Measurements from ENCODE around the gene PRKG1.

PRKG1 gene

DNA sequence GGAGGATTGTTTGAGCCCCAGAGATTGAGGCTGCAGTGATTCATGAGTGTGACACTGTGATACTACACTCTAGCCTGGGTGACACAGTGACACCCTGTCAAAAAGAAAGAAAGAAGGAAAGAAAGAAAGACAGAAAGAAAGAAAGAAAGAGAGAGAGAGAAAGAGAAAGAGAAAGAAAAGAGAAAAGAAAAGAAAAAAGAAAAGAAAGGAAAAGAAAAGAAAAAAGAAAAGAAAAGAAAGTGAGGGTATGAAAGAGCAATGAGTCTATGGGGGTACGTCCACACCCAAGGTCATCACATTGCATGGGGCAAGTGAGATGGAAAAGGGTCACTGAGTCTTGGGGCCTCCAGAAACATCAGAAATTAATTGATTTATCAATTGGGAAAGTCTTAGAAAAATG is 760.3 kb downstream of the PRKG1 start:
- DNase-seq (ENCODE audit: low read depth in 1 of 2, low spot score in 1 of 2), result no peak
- Histone ChIP-seq H3K4me3 (replicated peaks; ENCODE audit: insufficient read depth, low read length) (no peak overlapping the region), H3K27me3 (ENCODE audit: insufficient read depth, poor library complexity, severe bottlenecking) (no peaks in the 10 kb centered on the region), H3K27ac (replicated peaks) (no peak overlapping the region)
- TF ChIP-seq, protein P1, sequence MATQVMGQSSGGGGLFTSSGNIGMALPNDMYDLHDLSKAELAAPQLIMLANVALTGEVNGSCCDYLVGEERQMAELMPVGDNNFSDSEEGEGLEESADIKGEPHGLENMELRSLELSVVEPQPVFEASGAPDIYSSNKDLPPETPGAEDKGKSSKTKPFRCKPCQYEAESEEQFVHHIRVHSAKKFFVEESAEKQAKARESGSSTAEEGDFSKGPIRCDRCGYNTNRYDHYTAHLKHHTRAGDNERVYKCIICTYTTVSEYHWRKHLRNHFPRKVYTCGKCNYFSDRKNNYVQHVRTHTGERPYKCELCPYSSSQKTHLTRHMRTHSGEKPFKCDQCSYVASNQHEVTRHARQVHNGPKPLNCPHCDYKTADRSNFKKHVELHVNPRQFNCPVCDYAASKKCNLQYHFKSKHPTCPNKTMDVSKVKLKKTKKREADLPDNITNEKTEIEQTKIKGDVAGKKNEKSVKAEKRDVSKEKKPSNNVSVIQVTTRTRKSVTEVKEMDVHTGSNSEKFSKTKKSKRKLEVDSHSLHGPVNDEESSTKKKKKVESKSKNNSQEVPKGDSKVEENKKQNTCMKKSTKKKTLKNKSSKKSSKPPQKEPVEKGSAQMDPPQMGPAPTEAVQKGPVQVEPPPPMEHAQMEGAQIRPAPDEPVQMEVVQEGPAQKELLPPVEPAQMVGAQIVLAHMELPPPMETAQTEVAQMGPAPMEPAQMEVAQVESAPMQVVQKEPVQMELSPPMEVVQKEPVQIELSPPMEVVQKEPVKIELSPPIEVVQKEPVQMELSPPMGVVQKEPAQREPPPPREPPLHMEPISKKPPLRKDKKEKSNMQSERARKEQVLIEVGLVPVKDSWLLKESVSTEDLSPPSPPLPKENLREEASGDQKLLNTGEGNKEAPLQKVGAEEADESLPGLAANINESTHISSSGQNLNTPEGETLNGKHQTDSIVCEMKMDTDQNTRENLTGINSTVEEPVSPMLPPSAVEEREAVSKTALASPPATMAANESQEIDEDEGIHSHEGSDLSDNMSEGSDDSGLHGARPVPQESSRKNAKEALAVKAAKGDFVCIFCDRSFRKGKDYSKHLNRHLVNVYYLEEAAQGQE (IDR thresholded peaks at IDR 0.05; ENCODE audit: insufficient replicate concordance, low read depth), result no peak
- TF ChIP-seq SPI1 (IDR thresholded peaks at IDR 0.05; ENCODE audit: borderline replicate concordance, low read depth) (no peak), POLR2AphosphoS5 (IDR thresholded peaks at IDR 0.05; ENCODE audit: low read depth) (no peak), GABPA (IDR thresholded peaks at IDR 0.05; ENCODE audit: low read depth) (no peak)

- DNase-seq (ENCODE audit: low read depth in 1 of 2, low spot score in 1 of 2), result no peak
- Histone ChIP-seq H3K4me3 (replicated peaks; ENCODE audit: insufficient read depth, low read length) (no peak overlapping the region), H3K27ac (replicated peaks) (no peak overlapping the region), H3K27me3 (ENCODE audit: insufficient read depth, poor library complexity, severe bottlenecking) (no peaks in the 10 kb centered on the region)
- no peak for TF ChIP-seq SPI1 (IDR thresholded peaks at IDR 0.05; ENCODE audit: borderline replicate concordance, low read depth)
- TF ChIP-seq GABPA (IDR thresholded peaks at IDR 0.05; ENCODE audit: low read depth), result no peak
- TF ChIP-seq, protein P2, sequence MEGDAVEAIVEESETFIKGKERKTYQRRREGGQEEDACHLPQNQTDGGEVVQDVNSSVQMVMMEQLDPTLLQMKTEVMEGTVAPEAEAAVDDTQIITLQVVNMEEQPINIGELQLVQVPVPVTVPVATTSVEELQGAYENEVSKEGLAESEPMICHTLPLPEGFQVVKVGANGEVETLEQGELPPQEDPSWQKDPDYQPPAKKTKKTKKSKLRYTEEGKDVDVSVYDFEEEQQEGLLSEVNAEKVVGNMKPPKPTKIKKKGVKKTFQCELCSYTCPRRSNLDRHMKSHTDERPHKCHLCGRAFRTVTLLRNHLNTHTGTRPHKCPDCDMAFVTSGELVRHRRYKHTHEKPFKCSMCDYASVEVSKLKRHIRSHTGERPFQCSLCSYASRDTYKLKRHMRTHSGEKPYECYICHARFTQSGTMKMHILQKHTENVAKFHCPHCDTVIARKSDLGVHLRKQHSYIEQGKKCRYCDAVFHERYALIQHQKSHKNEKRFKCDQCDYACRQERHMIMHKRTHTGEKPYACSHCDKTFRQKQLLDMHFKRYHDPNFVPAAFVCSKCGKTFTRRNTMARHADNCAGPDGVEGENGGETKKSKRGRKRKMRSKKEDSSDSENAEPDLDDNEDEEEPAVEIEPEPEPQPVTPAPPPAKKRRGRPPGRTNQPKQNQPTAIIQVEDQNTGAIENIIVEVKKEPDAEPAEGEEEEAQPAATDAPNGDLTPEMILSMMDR (IDR thresholded peaks at IDR 0.05; ENCODE audit: insufficient read depth, low read length), result no peak
- no peak for TF ChIP-seq POLR2AphosphoS5 (IDR thresholded peaks at IDR 0.05; ENCODE audit: low read depth)
- TF ChIP-seq, protein P1 (IDR thresholded peaks at IDR 0.05; ENCODE audit: insufficient replicate concordance, low read depth), result no peak
Observed at GRCh38 chr10:51838471-51838870, 764.2 kb downstream of the PRKG1 start.

DNA sequence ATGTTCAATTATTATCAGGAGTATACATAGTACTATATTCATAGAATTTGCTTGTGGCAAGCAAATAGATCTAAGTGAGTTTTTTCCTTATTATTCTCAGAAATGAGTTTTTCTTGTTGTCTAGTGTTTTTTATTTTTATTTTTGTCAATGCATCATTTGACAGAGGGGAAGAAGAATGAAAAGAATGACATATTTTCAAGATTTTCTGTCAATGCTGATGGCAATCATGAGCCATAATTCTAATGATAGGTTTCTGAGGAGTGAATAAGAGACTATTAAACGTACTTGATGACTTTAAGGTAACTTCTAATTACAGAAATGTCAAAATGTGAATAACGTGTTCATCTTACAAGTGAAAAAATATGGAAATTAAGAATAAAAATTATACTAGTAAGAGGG is 769.7 kb downstream of the PRKG1 start:
- TF ChIP-seq, protein P1 (IDR thresholded peaks at IDR 0.05; ENCODE audit: insufficient replicate concordance, low read depth), result no peak
- TF ChIP-seq, protein P2 (IDR thresholded peaks at IDR 0.05; ENCODE audit: insufficient read depth, low read length), result no peak
- TF ChIP-seq POLR2AphosphoS5 (IDR thresholded peaks at IDR 0.05; ENCODE audit: low read depth) (no peak), SPI1 (IDR thresholded peaks at IDR 0.05; ENCODE audit: borderline replicate concordance, low read depth) (no peak), GABPA (IDR thresholded peaks at IDR 0.05; ENCODE audit: low read depth) (no peak)
- no peak for DNase-seq (ENCODE audit: low read depth in 1 of 2, low spot score in 1 of 2)
- Histone ChIP-seq H3K27ac (replicated peaks) (no peak overlapping the region), H3K4me3 (replicated peaks; ENCODE audit: insufficient read depth, low read length) (no peak overlapping the region), H3K27me3 (ENCODE audit: insufficient read depth, poor library complexity, severe bottlenecking) (no peaks in the 10 kb centered on the region)

All from HL-60 (cell line).